Stimulated activated CD4-positive, alpha-beta T cell treated with anti-CD3 and anti-CD28 coated beads, Interleukin-1b, Interleukin-23, amount 100 ng/mL, for 4 hours (primary cell): ENCODE results near the gene ABCA9.

Source experiments
- DNase-seq, 2 donors: peaks; one replicate each; pipeline ENCODE4 v3.0.0-alpha.2; 2020; ENCODE audit warnings: low read depth in 2 of 2

Gene ABCA9

DNA sequence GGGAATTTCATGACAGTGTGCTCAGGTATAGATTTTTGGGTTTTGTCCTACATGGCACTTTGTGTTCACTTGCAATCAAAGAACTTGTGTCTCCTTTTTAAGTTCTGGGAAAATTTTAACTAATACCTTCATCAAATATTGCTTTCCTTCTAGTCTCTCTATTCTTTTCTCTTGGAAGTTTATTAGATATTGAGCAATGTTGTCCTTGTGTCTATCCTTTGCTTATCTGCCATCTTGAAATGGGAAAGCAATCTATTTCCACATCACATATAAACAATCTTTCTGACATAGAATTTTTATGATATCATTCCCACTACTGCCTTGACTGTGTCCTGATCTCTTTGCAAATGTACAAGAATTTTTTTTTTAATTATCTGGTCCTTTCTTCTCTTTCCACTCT lies 4.4 kb upstream of the ABCA9 start:
- DNase-seq: no peak

DNA sequence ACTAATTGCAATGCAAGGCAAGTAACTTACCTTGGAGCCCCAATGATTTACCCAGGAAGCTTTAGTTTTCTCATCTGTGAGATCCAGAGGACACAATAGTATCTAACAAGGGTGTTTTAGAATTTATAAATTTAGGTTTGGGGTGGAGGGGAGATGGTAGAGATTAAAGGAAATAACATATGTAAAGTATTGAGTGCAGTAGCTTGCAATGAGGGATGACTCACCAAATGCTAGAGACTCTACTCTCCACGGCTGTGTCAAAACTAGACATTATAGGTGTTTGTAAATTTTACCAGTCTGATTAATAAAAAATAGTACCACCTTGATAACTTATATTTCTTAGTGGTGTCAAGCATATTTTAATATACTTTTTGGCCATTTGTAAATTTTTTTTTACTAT lies 3.7 kb upstream of the ABCA9 start:
- no peak for DNase-seq

DNA sequence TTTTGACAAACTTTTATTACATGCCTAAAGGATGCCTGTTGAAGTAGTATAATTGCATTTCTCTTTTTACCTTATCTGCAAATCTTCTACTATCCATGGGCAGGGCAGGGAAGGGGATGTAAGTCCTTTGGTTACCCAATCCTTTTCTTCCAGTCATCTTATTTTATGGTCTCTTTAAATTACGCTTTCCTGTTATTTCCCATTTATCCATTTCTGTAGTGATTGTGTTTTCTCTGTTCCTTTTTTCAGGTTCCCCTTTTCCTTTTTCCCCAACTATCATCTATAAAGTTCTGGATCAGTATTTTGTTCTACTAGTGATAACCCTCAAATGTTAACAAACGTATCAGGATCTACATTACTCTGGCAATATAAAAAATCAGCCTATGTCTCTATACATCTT lies 3.3 kb upstream of the ABCA9 start:
- no peak for DNase-seq

DNA sequence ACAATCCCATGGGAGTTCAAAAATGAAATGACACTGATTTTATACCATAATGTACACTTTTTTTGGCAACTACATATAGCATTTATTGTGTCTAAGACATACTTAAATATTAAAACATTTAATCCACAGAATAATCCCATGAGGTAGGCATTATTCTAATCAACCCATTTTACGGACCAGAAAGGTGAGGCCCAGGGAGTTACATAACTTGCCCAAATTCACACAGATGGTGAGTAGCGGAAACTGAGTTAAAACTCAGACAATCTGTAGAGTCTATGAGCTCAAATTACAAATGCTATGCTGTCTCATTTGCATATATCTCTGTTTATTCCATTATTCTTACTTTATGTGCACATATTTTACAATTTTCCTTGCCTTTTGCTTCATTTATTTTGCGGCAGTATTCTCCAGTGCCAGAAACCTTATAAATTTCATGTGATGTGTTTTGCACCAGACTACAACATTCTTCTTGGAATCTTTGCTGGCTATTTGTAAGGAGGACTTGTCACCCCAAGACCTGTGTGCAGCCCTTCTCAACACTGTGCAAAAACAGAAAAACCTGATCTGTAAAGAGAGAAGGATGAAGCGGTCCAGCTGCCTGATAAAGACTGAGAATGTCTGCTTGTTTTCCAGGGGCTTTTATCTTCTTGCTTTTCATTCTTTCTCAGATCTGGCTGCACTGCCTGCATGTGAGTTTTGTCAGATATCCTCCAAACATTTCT lies 2.3 kb upstream of the ABCA9 start:
- no peak for DNase-seq

DNA sequence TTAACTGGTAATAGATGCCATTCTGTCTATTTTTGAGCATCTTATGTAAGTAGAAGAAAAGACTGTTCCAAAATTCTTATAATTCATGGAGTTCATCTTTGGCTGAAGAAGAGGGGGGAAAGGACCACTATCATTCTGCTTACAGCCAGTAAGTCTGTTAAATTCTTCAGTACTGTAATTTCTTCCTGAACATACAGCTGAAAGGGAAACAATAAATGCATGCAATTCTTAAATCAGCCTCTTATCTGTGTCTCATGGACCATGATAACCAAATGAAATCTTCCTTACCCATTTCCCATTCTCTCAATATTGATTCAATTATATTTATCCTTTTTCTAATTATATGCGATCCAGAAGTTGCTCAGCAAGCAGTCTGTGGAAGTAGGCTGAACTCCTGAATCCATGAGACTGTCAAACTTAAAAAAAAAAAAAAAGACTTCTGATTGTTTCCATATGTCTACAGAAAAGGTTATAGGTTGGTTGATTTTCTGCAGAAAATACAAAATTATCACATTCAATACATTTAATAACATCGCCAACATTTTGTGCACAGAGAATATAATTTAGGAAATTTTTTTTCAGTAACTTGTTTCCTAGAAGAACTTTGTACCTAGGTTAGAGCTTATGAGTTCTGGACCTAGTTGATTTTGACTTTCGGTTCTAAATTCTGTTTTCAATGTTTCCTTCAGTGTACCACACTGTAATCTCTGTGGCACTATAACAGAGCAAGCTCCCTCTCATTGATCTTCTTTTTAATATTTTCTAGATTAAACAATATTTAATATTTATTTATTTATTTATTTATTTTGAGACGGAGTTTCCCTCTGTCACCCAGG lies 1.2 kb upstream of the ABCA9 start:
- DNase-seq: no peak

DNA sequence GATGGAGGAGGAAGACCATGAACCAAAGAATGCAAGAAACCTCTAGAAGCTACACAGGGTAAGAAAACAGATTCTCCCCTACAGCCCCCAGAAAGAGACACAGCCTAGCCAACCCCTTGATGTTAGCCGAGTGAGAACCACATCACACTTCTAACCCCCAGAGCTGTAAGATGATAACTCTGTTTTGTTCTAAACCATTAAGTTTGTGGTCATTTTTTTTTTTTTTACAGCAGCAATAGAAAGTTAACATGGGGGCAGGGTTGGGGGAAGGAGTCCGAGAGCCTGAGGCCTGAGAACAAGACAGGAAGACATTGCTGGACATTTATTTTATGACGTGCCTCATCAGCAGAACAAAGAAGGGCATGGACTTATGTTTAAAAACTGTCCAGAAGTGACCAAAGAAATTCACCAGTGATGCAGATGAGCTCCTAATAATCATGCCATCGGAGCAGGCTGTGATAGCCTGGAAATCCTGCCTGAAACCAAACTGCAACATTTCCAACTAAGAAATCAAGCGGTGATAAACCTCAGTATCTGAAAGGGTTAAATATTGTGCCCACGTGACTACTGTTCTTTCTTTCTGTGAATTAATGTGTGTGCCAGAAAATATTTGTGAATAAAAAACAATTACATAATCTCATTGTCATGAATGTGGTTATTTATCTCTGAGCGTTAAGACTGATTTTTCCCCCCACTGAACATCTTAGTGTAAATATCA lies 1.1 kb downstream of the ABCA9 start:
- DNase-seq: no peak

DNA sequence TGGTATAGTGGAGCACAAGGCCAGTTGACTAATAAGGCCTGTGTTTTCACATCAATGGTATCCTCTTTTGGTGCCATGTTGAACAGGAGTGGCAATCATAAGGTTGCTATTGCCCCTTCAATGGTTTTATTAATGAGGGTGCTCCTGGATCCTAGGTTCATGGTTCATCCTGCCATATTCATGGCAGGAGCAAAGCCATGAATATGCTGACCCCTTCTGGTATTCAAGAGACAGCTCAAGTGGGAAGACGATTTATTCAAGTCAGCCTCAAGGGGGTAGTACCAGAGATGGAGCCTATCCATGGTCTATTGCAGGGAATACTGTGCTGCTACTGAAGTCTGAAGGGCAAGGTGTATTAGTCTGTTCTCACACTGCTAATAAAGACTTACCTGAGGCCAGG lies 2.6 kb downstream of the ABCA9 start:
- DNase-seq: no peak

DNA sequence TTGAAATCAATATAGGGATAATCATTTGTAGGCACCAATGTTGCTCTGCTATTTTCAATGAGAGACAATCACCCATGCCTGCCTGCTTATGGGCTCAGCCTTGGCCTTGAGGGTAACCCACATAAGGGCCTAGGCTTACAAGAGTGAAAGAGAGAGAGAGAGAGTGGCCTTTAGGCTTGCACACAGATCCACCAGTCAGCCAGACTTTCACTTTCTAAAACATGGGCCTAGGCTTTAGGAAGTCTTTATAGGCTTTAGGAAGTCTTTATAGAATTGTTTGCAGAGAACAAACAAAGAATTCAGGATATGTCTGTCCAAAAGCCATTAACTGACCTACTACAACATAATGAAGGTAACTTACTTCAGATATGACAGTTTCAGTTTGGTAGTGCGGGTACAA lies 3.4 kb downstream of the ABCA9 start:
- DNase-seq: no peak

DNA sequence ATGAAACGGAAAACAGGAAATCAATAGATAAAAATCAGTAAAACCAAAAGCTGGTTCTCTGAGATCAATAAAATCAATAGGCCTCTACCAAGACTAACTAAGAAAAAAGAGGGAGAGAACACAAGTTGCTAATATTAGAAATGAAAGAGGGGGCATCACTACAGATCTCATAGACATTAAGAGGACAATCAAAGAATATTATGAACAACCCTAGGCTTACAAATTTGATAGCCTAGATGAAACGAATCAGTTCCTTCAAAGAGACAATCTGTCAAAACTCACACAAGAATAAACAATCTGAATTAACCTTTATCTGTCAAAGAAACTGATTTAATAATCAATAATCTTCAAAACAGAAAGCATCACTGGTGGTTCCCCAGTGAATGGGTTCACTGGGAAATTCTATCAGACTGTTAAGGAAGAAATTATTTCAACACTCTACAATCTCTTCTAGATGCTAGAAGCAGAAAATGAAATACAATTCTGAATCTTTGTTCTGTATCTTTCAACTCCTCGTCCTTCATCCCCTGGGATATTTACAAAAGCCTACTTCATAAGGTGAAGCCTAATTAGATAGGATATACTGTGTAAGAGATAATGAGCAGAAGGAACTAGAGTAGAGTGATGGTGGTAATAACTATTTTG lies 4.4 kb downstream of the ABCA9 start:
- no peak for DNase-seq

DNA sequence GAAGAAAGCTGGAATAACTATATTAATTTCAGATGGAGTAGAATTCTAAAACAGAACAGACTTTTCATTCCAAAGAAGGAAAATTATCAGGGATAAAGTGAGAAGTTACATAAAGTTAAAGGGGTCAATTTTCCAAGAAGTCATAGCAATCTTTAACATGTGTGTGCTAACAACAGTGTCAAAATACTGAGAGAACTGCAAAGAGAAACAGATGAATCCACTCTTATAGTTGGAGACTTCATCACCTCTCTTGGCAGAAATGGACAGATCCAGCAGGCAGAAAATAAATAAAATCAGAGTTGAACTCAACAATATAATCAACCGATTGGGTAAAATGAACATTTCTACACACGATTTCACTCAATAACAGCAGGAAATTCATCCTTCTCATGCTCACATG lies 5.4 kb downstream of the ABCA9 start:
- no peak for DNase-seq

DNA sequence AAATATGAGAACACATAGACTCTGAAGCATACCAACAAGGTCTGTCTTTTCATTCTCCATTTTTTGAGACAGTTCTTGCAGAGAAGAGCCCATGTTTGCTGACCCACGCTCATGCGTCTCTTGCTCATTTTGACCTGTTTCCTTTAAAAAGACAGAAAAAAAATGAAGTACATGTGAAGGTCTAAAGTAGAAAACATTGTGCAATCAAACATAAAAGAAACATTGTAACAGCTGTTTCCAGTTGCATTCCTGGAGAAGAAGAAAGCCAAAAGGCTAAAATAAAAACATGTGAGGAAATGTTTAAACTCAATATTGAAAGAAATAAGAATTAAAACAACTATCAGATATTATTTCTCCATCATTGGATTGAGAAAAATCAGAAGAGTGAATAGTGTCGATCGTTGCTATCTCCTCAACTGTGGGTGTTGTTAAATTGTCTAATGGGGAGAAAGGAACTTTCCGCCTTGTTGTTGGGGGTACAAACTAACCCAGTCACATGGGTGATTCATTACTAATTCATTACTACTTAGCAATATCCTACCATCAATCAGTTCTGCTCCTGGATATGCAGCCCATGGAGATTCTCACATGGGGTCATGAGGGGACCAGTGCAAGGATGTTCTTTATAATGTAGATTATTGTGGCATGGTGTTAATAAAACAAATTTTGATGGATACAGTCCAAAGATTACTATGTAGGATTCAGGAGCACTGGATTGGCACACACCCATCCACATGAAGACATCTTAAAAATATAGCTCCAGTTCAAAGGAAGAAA lies 9.5 kb downstream of the ABCA9 start:
- no peak for DNase-seq

DNA sequence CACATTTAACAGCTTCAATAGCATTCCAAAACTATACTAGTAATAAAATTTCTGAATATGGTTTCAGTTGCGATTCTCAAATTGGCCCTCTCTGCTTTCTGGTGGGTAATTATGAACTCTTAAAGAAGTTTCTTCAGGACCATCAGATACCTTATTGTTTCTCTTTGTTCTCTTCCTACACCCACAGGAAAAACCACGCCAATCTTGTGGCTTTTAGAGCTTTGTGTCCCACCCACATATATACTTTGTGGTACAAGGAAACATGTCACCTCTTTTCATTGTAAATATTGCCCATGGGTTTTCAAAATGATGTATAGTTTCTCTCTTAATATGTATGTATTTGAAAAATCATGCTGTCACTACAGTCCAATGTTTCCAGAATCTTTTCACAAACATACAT lies 12.1 kb downstream of the ABCA9 start:
- no peak for DNase-seq

DNA sequence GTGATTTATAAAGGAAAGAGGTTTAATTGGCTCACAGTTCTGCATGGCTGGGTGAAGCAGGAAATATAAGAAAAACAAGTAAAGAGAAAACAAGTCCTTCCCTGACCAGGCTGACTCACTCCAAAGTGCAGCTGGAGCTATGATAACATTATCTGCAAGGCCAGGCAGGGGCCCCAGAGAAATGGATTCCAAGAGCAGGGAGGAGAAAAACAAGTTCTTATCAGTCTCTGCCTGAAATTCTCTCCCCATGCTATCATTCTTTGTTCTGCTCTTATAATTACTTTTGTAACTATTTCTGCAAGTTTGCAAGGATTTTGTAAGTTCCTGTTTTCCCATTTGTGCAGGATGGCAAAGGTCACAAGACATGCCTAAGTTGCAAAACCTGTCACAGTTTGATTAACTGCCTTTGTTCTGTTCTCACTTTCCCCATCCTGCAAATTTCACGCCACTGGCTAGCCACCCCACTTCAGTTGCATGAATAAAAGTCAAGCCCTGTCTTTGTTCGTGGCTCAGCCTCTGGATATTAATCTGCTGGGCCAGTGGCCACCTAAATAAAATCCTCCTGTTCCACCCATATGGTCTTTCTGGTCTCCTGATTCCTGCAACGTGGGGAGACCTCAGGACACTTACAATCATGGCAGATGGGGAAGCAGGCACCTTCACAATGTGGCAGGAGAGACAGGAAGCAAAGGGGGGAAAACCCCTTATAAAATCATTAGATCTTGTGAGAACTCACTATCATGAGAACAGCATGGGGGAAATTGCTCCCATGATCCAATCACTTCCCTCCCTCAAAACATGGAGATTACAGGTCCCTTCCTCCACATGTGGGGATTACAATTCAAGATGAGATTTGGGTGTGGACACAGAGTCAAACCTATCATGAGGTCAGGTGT lies 13.1 kb downstream of the ABCA9 start:
- no peak for DNase-seq

DNA sequence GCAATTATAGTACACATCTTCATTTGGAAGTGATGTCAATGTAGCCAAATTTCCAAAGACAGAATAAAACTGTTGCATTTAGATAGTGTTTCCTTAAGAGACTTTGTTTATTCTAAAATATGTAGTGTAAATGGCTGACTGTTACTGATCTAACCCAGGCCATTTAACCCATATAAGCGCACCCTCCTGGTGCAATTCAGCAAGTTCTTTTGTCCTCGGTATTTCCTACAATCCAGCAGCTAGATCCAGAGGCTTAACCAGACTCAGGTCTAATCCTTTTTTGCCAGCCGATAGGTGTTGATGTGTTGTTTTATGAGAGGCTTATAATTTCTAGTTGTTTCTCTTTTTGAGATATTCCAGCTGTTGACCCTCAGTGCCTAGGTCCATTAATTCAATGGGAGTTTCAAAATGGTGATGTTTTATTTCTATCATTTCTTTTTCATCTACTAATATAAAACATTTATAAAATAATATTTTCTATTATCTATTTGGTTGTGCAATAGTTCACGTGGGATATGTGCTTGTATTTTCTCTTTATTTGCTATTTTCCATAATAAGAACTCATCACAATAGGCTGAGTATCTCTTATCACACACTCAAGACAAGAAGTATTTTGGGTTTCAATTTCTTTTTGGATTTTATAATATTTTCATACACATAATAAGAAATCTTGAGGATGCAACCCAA lies 14.5 kb downstream of the ABCA9 start:
- DNase-seq: no peak

DNA sequence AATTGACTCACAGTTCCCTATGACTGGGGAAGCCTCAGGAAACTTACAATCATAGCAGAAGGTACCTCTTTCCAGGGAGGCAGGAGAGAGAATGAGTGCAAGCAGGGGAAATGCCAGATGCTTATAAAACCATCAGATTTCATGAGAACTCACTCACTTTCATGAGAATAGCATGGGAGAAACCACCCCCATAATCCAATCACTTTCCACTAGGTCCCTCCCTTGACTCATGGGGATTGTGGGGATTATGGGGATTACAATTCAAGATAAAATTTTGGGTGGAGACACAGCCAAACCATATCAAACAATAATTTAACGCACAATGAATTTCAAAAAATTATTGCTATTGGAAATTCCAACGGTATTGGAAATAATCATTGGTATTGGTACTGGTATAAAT lies 15.1 kb downstream of the ABCA9 start:
- DNase-seq: no peak

DNA sequence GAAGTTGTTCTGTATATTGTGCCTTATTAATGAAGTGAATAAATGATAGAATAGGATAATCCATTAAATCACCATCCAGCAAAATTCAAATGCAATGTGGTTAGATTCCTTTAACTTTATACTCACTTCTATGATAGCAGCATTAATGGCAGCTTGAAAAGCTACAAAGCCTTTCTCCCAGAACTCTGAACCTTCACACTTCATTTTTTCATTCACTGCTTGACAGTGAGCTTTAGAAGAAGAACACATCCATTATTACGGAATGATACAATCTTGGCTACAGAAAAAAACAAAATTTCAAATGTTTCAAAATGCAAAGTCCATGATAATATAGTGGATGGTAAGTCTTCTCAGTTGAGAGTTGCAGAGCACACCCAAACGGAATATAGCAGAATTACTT lies 16.4 kb downstream of the ABCA9 start:
- DNase-seq: no peak

DNA sequence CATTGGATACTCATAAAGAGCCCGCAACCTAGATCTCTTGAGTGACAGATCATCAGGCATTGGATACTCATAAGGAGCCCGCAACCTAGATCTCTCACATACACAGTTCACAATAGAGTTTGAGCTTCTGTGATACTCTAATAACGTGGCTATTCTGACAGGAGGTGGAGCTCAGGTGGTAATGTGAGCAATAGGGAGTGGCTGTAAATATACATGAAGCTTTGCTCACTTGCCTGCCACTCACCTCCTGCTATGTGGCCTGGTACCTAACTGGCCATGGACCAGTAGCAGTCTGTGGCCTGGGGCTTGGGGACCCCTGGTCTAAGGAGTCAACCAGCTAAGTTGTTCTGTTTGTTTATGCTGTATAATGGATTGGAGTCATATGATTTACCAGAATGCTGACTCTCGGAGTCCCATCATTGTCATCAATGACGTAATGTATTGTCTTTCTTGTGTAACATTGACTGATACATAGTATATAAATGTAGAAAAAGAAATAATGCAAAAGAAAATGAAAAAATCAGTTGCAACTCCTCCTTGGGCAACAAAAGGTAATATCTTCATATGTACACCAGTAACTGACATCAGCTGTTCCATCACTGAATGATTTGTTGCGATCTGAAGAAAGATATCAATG lies 17.5 kb downstream of the ABCA9 start:
- no peak for DNase-seq

DNA sequence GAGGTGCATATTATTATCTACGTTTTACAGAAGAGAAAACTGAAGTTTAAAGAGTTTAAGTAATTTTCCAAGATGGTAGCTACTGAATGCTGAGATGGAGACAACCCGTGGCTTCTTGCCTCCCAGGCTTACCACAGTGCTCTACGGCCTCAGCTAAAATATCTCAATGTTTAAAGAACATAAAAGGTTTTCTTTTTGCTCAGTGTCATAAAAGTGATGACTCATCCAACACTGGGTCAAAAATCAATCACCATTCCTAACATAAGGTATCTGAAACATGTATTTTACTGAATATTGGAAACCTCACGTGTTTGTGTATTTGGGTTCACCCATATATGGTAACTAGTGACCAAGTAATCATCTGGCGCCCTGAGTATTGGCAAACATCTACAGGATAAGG lies 18.4 kb downstream of the ABCA9 start:
- DNase-seq: no peak

DNA sequence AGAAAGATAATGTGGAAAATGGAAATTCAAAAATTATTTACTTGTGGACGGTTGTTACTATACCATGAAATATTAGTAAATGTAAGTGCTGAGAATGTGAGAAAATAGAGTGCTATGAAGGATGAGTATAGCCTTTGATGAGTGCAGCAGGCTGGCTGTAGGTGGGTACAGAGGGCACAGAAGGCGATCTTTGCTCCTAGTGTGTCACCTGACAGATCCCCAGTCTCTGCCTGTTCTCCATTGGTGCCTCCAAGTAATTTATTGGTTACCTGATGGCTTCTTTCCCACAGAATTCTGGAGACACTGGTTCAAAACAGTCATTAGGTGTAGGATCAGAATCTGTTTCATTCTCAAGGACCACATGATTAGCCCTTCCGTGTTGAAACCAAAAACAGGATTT lies 28.9 kb downstream of the ABCA9 start:
- DNase-seq: no peak
